WTC11 (cell line): ENCODE results near the gene NEK4. TPM values are rescaled to one million over a fixed set of nuclear protein-coding genes. Genes with fewer than 3 reads are reported as not detected.

ENCODE experiments used
- ATAC-seq: fragments of 200-7000 bp; cut with Tn5 transposase; 2 replicates; pipeline ENCODE4 v1.10.0; 2021; ENCODE audit warnings: mild to moderate bottlenecking, moderate library complexity
- CTCF ChIA-PET: fragments of 300-600 bp; sonication (Branson Sonifier 250); formaldehyde crosslinking; loops from one replicate; lab custom pipeline; 2021; ENCODE audit warnings: antibody characterized with exemption; lab: Charles Lee
- POLR2A ChIA-PET: fragments of 350-600 bp; sonication (Branson Sonifier 250); formaldehyde crosslinking; loops from one replicate; lab custom pipeline; 2021; ENCODE audit warnings: antibody characterized with exemption; lab: Charles Lee
- DNase-seq: peaks from one replicate; pipeline ENCODE4 v3.0.0; 2021; ENCODE audit warnings: low spot score
- H3K27ac Mint-ChIP-seq: 2 replicates; pipeline ENCODE4 v1.8.0; 2021; ENCODE audit warnings: mixed read lengths
- H3K27me3 Mint-ChIP-seq: 2 replicates; pipeline ENCODE4 v1.8.0; 2021; ENCODE audit warnings: low read depth, mild to moderate bottlenecking, moderate library complexity, mixed read lengths
- H3K36me3 Mint-ChIP-seq: 2 replicates; pipeline ENCODE4 v1.8.0; 2021; ENCODE audit warnings: mixed read lengths
- H3K4me1 Mint-ChIP-seq: 2 replicates; pipeline ENCODE4 v1.8.0; 2022; ENCODE audit warnings: mixed read lengths
- H3K4me3 Mint-ChIP-seq: 2 replicates; pipeline ENCODE4 v1.8.0; 2021; ENCODE audit warnings: mild to moderate bottlenecking, moderate library complexity, mixed read lengths
- H3K9me3 Mint-ChIP-seq: 2 replicates; pipeline ENCODE4 v1.8.0; 2021; ENCODE audit warnings: mixed read lengths
- ELF4 ChIP-seq: sonication (generic); formaldehyde crosslinking; IDR thresholded peaks from 2 replicates; pipeline ENCODE4 v1.8.1; 2022; ENCODE audit warnings: low read depth, mild to moderate bottlenecking, moderate library complexity, missing genetic modification reagents
- ESRRA ChIP-seq: sonication (generic); formaldehyde crosslinking; IDR thresholded peaks from 2 replicates; pipeline ENCODE4 v1.8.1; 2022; ENCODE audit warnings: mild to moderate bottlenecking, missing genetic modification reagents, borderline replicate concordance
- GABPB1 ChIP-seq: sonication (generic); formaldehyde crosslinking; IDR thresholded peaks from 2 replicates; pipeline ENCODE4 v1.8.1; 2023; ENCODE audit warnings: mild to moderate bottlenecking, missing genetic modification reagents
- HMGA2 ChIP-seq: fragments of 250-450 bp; sonication (Bioruptor Pico); IDR thresholded peaks from 2 replicates; pipeline ENCODE4 v1.4.0; 2021; ENCODE audit warnings: mild to moderate bottlenecking, moderate library complexity
- JUN ChIP-seq: sonication (generic); formaldehyde crosslinking; IDR thresholded peaks from 2 replicates; pipeline ENCODE4 v1.8.0; 2023; ENCODE audit warnings: mild to moderate bottlenecking, missing genetic modification reagents
- RORB ChIP-seq: fragments of 250-450 bp; sonication (Bioruptor Pico); IDR thresholded peaks from 2 replicates; pipeline ENCODE4 v1.9.0; 2021; ENCODE audit warnings: mild to moderate bottlenecking
- TEAD1 ChIP-seq: sonication (generic); formaldehyde crosslinking; IDR thresholded peaks from 2 replicates; pipeline ENCODE4 v1.8.0; 2022; ENCODE audit warnings: mild to moderate bottlenecking, missing genetic modification reagents
- total RNA-seq: library from RNA; stranded (reverse); gene quantifications from 3 replicates; pipeline ENCODE4 v1.2.3, GENCODE V29; 2021
- TF ChIP-seq, protein P1 (sequence below): sonication (generic); formaldehyde crosslinking; IDR thresholded peaks from 2 replicates; pipeline ENCODE4 v1.8.0; 2022; ENCODE audit warnings: mild to moderate bottlenecking, missing genetic modification reagents
- TF ChIP-seq, protein P2 (sequence below): sonication (generic); formaldehyde crosslinking; IDR thresholded peaks from 2 replicates; pipeline ENCODE4 v1.8.0; 2022; ENCODE audit warnings: mild to moderate bottlenecking, missing genetic modification reagents
- TF ChIP-seq, protein P3 (sequence below): sonication (generic); formaldehyde crosslinking; IDR thresholded peaks from 2 replicates; pipeline ENCODE4 v1.8.1; 2022; ENCODE audit warnings: missing genetic modification reagents, borderline replicate concordance
- TF ChIP-seq, protein P4 (sequence below): sonication (generic); formaldehyde crosslinking; IDR thresholded peaks from 2 replicates; pipeline ENCODE4 v1.8.1; 2022; ENCODE audit warnings: mild to moderate bottlenecking, moderate library complexity, missing genetic modification reagents
- TF ChIP-seq, protein P5 (sequence below): sonication (generic); formaldehyde crosslinking; IDR thresholded peaks from 2 replicates; pipeline ENCODE4 v1.8.1; 2023; ENCODE audit warnings: mild to moderate bottlenecking, missing genetic modification reagents, moderate library complexity
- TF ChIP-seq, protein P6 (sequence below): sonication (generic); formaldehyde crosslinking; conservative IDR thresholded peaks from 2 replicates; pipeline ENCODE4 v1.8.1; 2023; ENCODE audit warnings: mild to moderate bottlenecking, low read depth, missing genetic modification reagents, moderate library complexity
- TF ChIP-seq, protein P7 (sequence below): sonication (generic); formaldehyde crosslinking; IDR thresholded peaks from 2 replicates; pipeline ENCODE4 v1.8.1; 2023; ENCODE audit warnings: mild to moderate bottlenecking, missing genetic modification reagents

Gene NEK4
- total RNA-seq, 1 experiment from 2014 or later, result 31.4 TPM

DNA sequence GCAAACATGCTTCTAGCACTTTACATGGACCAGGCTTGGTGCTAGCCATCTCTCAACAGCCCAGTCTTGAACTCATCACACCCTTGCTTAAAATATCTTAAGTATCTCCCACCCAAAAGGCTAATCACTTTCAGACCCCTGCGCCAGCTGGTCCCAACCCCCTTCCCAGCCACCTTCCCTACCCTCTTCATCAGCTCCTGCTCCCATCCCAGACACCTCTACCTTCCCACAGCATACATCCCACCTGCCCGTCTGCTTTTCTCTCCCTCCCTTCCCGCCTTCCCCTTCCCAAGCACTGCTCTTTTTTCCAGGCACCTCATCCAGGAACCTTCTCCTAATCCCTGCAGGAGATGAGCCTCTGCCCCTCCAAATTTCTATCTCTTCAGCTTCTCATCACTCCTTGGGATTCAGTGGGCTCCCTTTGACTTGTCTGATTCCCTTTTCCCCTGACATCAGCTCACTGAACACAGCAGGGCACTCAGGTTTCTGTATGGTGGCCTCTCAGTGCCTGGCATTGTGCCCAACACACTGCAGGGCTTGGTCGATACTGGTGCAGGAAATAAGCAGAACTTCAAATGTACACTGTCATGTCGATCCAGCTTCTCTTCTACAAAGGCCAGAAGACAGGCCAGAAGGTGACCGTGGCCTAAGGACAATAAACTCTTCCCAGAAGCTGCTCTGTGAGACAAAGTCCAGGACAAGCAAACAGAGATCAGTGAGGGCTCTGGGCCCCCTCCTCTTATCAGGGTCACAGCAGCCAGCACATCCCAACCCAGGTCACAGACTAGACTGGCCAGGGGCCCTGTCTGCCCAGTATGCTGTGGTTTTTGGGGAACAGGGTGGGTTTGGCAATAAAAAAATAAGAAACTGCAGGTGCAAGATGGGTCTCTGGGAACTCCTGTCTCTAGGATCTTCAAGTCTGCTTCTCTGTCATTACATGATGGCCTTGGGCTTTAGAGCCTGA is 4.4 kb upstream of the NEK4 start:
- no peak overlapping the region for H3K27ac Mint-ChIP-seq

DNA sequence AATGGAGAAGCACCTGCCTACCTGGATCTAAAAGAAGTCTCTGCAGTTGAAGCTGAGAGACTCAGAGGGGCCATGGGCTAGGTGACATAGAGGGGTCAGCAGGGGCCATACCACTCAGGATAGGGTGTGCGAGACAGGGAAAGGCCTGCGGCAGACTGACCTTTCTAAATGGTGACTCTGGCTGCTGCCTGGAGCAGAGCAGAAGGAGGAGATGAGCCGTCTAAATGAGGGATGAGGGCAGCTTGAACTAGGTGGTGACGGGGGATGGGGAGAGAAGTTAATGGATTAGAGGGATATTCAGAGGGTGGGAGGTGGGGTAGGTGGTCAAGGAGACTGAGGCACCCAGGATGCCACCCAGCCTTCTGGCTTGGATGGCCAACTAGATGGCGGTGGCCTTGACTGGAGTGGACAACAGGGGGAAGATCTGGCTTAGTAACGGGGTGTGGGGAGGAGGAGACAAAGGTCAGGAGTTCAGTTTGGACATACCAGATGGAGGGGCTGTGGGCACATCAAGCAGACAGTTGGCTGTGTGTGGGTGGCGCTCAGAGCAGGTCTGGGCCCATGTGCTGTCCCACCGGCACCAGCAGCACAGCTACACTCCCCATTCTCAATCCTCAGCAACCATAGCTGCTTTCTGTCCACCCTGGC is 3.5 kb upstream of the NEK4 start:
- H3K36me3 Mint-ChIP-seq, result no peaks in the 10 kb centered on the region
- CTCF ChIA-PET, result interaction anchor here (0.5 to 2.2 kb wide), 4 partner anchors 10 to 47 kb away, joined by 3 to 13 read pairs (median 6); no protein-coding TSS in a partner anchor
- H3K27ac Mint-ChIP-seq, result no peak overlapping the region
- H3K4me1 Mint-ChIP-seq, result peaks cover 6% of the 10 kb centered on the region
- DNase-seq, result no peak
- POLR2A ChIA-PET, result no interaction called here
- no peaks in the 10 kb centered on the region for H3K9me3 Mint-ChIP-seq
- H3K4me3 Mint-ChIP-seq, result no peak overlapping the region
- TF ChIP-seq RORB (CRISPR knock-in tag) (no peak), JUN (CRISPR knock-in tag) (no peak), ELF4 (CRISPR knock-in tag) (no peak), ESRRA (CRISPR knock-in tag) (no peak), TEAD1 (CRISPR knock-in tag) (no peak), HMGA2 (no peak)
- TF ChIP-seq, protein P1, sequence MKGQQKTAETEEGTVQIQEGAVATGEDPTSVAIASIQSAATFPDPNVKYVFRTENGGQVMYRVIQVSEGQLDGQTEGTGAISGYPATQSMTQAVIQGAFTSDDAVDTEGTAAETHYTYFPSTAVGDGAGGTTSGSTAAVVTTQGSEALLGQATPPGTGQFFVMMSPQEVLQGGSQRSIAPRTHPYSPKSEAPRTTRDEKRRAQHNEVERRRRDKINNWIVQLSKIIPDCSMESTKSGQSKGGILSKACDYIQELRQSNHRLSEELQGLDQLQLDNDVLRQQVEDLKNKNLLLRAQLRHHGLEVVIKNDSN, result no peak
- TF ChIP-seq, protein P2, sequence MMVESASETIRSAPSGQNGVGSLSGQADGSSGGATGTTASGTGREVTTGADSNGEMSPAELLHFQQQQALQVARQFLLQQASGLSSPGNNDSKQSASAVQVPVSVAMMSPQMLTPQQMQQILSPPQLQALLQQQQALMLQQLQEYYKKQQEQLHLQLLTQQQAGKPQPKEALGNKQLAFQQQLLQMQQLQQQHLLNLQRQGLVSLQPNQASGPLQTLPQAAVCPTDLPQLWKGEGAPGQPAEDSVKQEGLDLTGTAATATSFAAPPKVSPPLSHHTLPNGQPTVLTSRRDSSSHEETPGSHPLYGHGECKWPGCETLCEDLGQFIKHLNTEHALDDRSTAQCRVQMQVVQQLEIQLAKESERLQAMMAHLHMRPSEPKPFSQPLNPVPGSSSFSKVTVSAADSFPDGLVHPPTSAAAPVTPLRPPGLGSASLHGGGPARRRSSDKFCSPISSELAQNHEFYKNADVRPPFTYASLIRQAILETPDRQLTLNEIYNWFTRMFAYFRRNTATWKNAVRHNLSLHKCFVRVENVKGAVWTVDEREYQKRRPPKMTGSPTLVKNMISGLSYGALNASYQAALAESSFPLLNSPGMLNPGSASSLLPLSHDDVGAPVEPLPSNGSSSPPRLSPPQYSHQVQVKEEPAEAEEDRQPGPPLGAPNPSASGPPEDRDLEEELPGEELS (CRISPR knock-in tag), result no peak
- TF ChIP-seq, protein P3, sequence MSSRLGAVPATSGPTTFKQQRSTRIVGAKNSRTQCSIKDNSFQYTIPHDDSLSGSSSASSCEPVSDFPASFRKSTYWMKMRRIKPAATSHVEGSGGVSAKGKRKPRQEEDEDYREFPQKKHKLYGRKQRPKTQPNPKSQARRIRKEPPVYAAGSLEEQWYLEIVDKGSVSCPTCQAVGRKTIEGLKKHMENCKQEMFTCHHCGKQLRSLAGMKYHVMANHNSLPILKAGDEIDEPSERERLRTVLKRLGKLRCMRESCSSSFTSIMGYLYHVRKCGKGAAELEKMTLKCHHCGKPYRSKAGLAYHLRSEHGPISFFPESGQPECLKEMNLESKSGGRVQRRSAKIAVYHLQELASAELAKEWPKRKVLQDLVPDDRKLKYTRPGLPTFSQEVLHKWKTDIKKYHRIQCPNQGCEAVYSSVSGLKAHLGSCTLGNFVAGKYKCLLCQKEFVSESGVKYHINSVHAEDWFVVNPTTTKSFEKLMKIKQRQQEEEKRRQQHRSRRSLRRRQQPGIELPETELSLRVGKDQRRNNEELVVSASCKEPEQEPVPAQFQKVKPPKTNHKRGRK (CRISPR knock-in tag), result no peak
- TF ChIP-seq, protein P4, sequence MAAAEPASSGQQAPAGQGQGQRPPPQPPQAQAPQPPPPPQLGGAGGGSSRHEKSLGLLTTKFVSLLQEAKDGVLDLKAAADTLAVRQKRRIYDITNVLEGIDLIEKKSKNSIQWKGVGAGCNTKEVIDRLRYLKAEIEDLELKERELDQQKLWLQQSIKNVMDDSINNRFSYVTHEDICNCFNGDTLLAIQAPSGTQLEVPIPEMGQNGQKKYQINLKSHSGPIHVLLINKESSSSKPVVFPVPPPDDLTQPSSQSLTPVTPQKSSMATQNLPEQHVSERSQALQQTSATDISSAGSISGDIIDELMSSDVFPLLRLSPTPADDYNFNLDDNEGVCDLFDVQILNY (CRISPR knock-in tag), result no peak
- TF ChIP-seq, protein P5, sequence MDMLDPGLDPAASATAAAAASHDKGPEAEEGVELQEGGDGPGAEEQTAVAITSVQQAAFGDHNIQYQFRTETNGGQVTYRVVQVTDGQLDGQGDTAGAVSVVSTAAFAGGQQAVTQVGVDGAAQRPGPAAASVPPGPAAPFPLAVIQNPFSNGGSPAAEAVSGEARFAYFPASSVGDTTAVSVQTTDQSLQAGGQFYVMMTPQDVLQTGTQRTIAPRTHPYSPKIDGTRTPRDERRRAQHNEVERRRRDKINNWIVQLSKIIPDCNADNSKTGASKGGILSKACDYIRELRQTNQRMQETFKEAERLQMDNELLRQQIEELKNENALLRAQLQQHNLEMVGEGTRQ, result no peak
- TF ChIP-seq, protein P6, sequence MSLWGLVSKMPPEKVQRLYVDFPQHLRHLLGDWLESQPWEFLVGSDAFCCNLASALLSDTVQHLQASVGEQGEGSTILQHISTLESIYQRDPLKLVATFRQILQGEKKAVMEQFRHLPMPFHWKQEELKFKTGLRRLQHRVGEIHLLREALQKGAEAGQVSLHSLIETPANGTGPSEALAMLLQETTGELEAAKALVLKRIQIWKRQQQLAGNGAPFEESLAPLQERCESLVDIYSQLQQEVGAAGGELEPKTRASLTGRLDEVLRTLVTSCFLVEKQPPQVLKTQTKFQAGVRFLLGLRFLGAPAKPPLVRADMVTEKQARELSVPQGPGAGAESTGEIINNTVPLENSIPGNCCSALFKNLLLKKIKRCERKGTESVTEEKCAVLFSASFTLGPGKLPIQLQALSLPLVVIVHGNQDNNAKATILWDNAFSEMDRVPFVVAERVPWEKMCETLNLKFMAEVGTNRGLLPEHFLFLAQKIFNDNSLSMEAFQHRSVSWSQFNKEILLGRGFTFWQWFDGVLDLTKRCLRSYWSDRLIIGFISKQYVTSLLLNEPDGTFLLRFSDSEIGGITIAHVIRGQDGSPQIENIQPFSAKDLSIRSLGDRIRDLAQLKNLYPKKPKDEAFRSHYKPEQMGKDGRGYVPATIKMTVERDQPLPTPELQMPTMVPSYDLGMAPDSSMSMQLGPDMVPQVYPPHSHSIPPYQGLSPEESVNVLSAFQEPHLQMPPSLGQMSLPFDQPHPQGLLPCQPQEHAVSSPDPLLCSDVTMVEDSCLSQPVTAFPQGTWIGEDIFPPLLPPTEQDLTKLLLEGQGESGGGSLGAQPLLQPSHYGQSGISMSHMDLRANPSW (CRISPR knock-in tag), result no peak
- no peak for ATAC-seq
- no peaks in the 10 kb centered on the region for H3K27me3 Mint-ChIP-seq

More for the DNA sequence above, 4.4 kb upstream of the NEK4 start:
- DNase-seq, result no peak
- TF ChIP-seq, protein P7, sequence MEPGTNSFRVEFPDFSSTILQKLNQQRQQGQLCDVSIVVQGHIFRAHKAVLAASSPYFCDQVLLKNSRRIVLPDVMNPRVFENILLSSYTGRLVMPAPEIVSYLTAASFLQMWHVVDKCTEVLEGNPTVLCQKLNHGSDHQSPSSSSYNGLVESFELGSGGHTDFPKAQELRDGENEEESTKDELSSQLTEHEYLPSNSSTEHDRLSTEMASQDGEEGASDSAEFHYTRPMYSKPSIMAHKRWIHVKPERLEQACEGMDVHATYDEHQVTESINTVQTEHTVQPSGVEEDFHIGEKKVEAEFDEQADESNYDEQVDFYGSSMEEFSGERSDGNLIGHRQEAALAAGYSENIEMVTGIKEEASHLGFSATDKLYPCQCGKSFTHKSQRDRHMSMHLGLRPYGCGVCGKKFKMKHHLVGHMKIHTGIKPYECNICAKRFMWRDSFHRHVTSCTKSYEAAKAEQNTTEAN, result no peak
- TF ChIP-seq GABPB1 (CRISPR knock-in tag), result peak; percentile 70
- TF ChIP-seq, all 79 proteins: peak for 1
- CTCF ChIA-PET, result interaction anchor here (0.5 to 2.1 kb wide), 5 partner anchors 11 to 753 kb away, joined by 3 to 13 read pairs (median 4); no protein-coding TSS in a partner anchor
- H3K4me1 Mint-ChIP-seq, result no peaks in the 10 kb centered on the region
- no peaks in the 10 kb centered on the region for H3K9me3 Mint-ChIP-seq
- POLR2A ChIA-PET, result no interaction called here
- H3K4me3 Mint-ChIP-seq, result no peak overlapping the region
- H3K36me3 Mint-ChIP-seq, result no peaks in the 10 kb centered on the region
- H3K27me3 Mint-ChIP-seq, result no peaks in the 10 kb centered on the region
- no peak for ATAC-seq
